Effector memory CD8-positive, alpha-beta T cell (primary cell): ENCODE results near the gene RBMS2.
"Not testable (repeated sequence)": the region's sequence is repeated elsewhere in the genome, so short reads cannot be mapped to it uniquely, and the experiment has no call there.

Experiments
- ATAC-seq: fragments of 150-1000 bp; cut with Tn5 transposase; replicated peaks from 2 replicates; pipeline ENCODE4 v1.10.0; 2021; ENCODE audit warnings: mild to moderate bottlenecking, moderate library complexity
- DNase-seq, 3 experiments: peaks; one replicate each; pipeline ENCODE4 v3.0.0; 2021
- H3K27ac Mint-ChIP-seq, 2 donors: one replicate each; pipeline ENCODE4 v1.8.0; 2022; ENCODE audit warnings: mild to moderate bottlenecking in 2 of 2, mixed read lengths in 2 of 2, moderate library complexity in 2 of 2
- H3K27me3 Mint-ChIP-seq, 2 donors: one replicate each; pipeline ENCODE4 v1.8.0; 2022; ENCODE audit warnings: mixed read lengths in 2 of 2
- H3K36me3 Mint-ChIP-seq: one replicate; pipeline ENCODE4 v1.8.0; 2022; ENCODE audit warnings: mild to moderate bottlenecking, moderate library complexity, mixed read lengths; ENCODE audit not compliant: insufficient read depth
- H3K4me1 Mint-ChIP-seq, 2 donors: one replicate each; pipeline ENCODE4 v1.8.0; 2022; ENCODE audit warnings: low read depth in 2 of 2, mixed read lengths in 2 of 2
- H3K4me3 Mint-ChIP-seq, 2 donors: one replicate each; pipeline ENCODE4 v1.8.0; 2022; ENCODE audit warnings: mild to moderate bottlenecking in 2 of 2, mixed read lengths in 2 of 2, moderate library complexity in 2 of 2
- H3K9me3 Mint-ChIP-seq, 2 donors: one replicate each; pipeline ENCODE4 v1.8.0; 2022; ENCODE audit warnings: mixed read lengths in 2 of 2

The RBMS2 gene

GRCh38 chr12:56577248-56577647 is 55.6 kb downstream of the RBMS2 start:
- H3K4me1 Mint-ChIP-seq = peaks cover 12 to 14% of the 10 kb centered on the region in 2 donors
- H3K27me3 Mint-ChIP-seq, ATAC-seq, H3K27ac Mint-ChIP-seq, H3K9me3 Mint-ChIP-seq, H3K4me3 Mint-ChIP-seq, DNase-seq, H3K36me3 Mint-ChIP-seq: not testable (repeated sequence)

- no peak for DNase-seq
- no peak for ATAC-seq
- H3K4me3 Mint-ChIP-seq = no peak overlapping the region
- H3K9me3 Mint-ChIP-seq = no peaks in the 10 kb centered on the region
- no peaks in the 10 kb centered on the region for H3K27me3 Mint-ChIP-seq
- H3K27ac Mint-ChIP-seq = no peak overlapping the region
- H3K4me1 Mint-ChIP-seq = peaks cover 14 to 15% of the 10 kb centered on the region in 2 donors
- no peaks in the 10 kb centered on the region for H3K36me3 Mint-ChIP-seq
Observed at GRCh38 chr12:56578983-56579546, 57.4 kb downstream of the RBMS2 start.

GRCh38 chr12:56581418-56582145 is 60.0 kb downstream of the RBMS2 start:
- ATAC-seq (peak; percentile 94), DNase-seq (peak in 1 of 3 experiments; percentile 11)
- Mint-ChIP-seq H3K4me3 (peak overlapping the region; percentile 32 to 33), H3K27ac (peak overlapping the region; percentile 85 to 91), H3K36me3 (no peaks in the 10 kb centered on the region), H3K4me1 (peaks cover 14 to 15% of the 10 kb centered on the region in 2 donors), H3K9me3 (no peaks in the 10 kb centered on the region), H3K27me3 (no peaks in the 10 kb centered on the region)

GRCh38 chr12:56585098-56585497 is 63.5 kb downstream of the RBMS2 start:
- ATAC-seq (no peak), DNase-seq (no peak)
- H3K27me3 Mint-ChIP-seq = no peaks in the 10 kb centered on the region
- no peaks in the 10 kb centered on the region for H3K9me3 Mint-ChIP-seq
- no peak overlapping the region for H3K4me3 Mint-ChIP-seq
- H3K36me3 Mint-ChIP-seq = no peaks in the 10 kb centered on the region
- peaks cover 14 to 15% of the 10 kb centered on the region in 2 donors for H3K4me1 Mint-ChIP-seq
- H3K27ac Mint-ChIP-seq = no peak overlapping the region

GRCh38 chr12:56589783-56590182 is 68.2 kb downstream of the RBMS2 start:
- ATAC-seq (no peak), DNase-seq (no peak)
- peaks cover 3% of the 10 kb centered on the region for H3K36me3 Mint-ChIP-seq
- peaks cover 0 to 2% of the 10 kb centered on the region in 2 donors for H3K4me1 Mint-ChIP-seq
- H3K9me3 Mint-ChIP-seq = no peaks in the 10 kb centered on the region
- no peak overlapping the region for H3K4me3 Mint-ChIP-seq
- peak overlapping the region; percentile 16 to 51 for H3K27ac Mint-ChIP-seq
- H3K27me3 Mint-ChIP-seq = no peaks in the 10 kb centered on the region

- DNase-seq (no peak), ATAC-seq (peak; percentile 66)
- peaks cover 0 to 2% of the 10 kb centered on the region in 2 donors for H3K4me1 Mint-ChIP-seq
- peaks cover 3% of the 10 kb centered on the region for H3K36me3 Mint-ChIP-seq
- no peak overlapping the region for H3K4me3 Mint-ChIP-seq
- H3K27ac Mint-ChIP-seq = peak overlapping the region; percentile 16 to 51
- no peaks in the 10 kb centered on the region for H3K9me3 Mint-ChIP-seq
- no peaks in the 10 kb centered on the region for H3K27me3 Mint-ChIP-seq
Observed at GRCh38 chr12:56590237-56590830, 68.7 kb downstream of the RBMS2 start.

- H3K4me1 Mint-ChIP-seq = peaks cover 0 to 2% of the 10 kb centered on the region in 2 donors
- no peak overlapping the region for H3K27ac Mint-ChIP-seq
- no peak overlapping the region for H3K4me3 Mint-ChIP-seq
- DNase-seq (no peak), ATAC-seq (no peak)
- H3K27me3 Mint-ChIP-seq = no peaks in the 10 kb centered on the region
- H3K9me3 Mint-ChIP-seq = no peaks in the 10 kb centered on the region
- H3K36me3 Mint-ChIP-seq = peaks cover 3% of the 10 kb centered on the region
Observed at GRCh38 chr12:56591126-56591525, 69.5 kb downstream of the RBMS2 start.

GRCh38 chr12:56591961-56592360 is 70.3 kb downstream of the RBMS2 start:
- Mint-ChIP-seq H3K27me3 (no peaks in the 10 kb centered on the region), H3K4me3 (no peak overlapping the region), H3K27ac (peak overlapping the region in 1 of 2 donors; percentile 39), H3K9me3 (no peaks in the 10 kb centered on the region), H3K4me1 (peaks cover 0 to 2% of the 10 kb centered on the region in 2 donors), H3K36me3 (peaks cover 6% of the 10 kb centered on the region)
- DNase-seq (no peak), ATAC-seq (no peak)

GRCh38 chr12:56593909-56594621 is 72.4 kb downstream of the RBMS2 start:
- H3K27me3 Mint-ChIP-seq = no peaks in the 10 kb centered on the region
- peaks cover 27% of the 10 kb centered on the region for H3K36me3 Mint-ChIP-seq
- H3K27ac Mint-ChIP-seq = peak overlapping the region in 1 of 2 donors; percentile 11
- no peak overlapping the region for H3K4me3 Mint-ChIP-seq
- ATAC-seq = peak; percentile 76
- peaks cover 0 to 4% of the 10 kb centered on the region in 2 donors for H3K4me1 Mint-ChIP-seq
- DNase-seq = peak; percentile 56 to 68 (median 64)
- H3K9me3 Mint-ChIP-seq = no peaks in the 10 kb centered on the region

- H3K27me3 Mint-ChIP-seq = no peaks in the 10 kb centered on the region
- DNase-seq (no peak), ATAC-seq (no peak)
- H3K27ac Mint-ChIP-seq = peak overlapping the region; percentile 49 to 57
- peaks cover 54% of the 10 kb centered on the region for H3K36me3 Mint-ChIP-seq
- H3K4me3 Mint-ChIP-seq = no peak overlapping the region
- peaks cover 0 to 4% of the 10 kb centered on the region in 2 donors for H3K4me1 Mint-ChIP-seq
- no peaks in the 10 kb centered on the region for H3K9me3 Mint-ChIP-seq
Observed at GRCh38 chr12:56596815-56597214, 75.2 kb downstream of the RBMS2 start.

- Mint-ChIP-seq H3K4me1 (peaks cover 0 to 2% of the 10 kb centered on the region in 2 donors), H3K27me3 (no peaks in the 10 kb centered on the region), H3K36me3 (peaks cover 77% of the 10 kb centered on the region), H3K9me3 (no peaks in the 10 kb centered on the region), H3K27ac (peak overlapping the region in 1 of 2 donors; percentile 55), H3K4me3 (no peak overlapping the region)
- ATAC-seq (no peak), DNase-seq (no peak)
Observed at GRCh38 chr12:56599041-56599440, 77.4 kb downstream of the RBMS2 start.

GRCh38 chr12:56599797-56600196 is 78.2 kb downstream of the RBMS2 start:
- DNase-seq (no peak), ATAC-seq (no peak)
- Mint-ChIP-seq H3K4me3 (no peak overlapping the region), H3K27me3 (no peaks in the 10 kb centered on the region), H3K9me3 (no peaks in the 10 kb centered on the region), H3K36me3 (peaks cover 81% of the 10 kb centered on the region), H3K27ac (peak overlapping the region in 1 of 2 donors; percentile 55), H3K4me1 (peaks cover 0 to 2% of the 10 kb centered on the region in 2 donors)

GRCh38 chr12:56600753-56601152 is 79.1 kb downstream of the RBMS2 start:
- Mint-ChIP-seq H3K36me3 (peaks cover 91% of the 10 kb centered on the region), H3K4me1 (peaks cover 0 to 2% of the 10 kb centered on the region in 2 donors), H3K4me3 (no peak overlapping the region), H3K27me3 (no peaks in the 10 kb centered on the region), H3K9me3 (no peaks in the 10 kb centered on the region), H3K27ac (peak overlapping the region; percentile 41 to 55)
- no peak for ATAC-seq
- no peak for DNase-seq
